HG03460 (cell line): ENCODE data around the gene SHROOM3.
"Not testable (repeated sequence)": the region's sequence is repeated elsewhere in the genome, so short reads cannot be mapped to it uniquely, and the experiment has no call there.

Experiments used
- ATAC-seq: cut with Tn5 transposase; IDR thresholded peaks from one replicate; pipeline ENCODE4 v1.9.1; 2021; ENCODE audit not compliant: unreplicated experiment

SHROOM3 gene

GRCh38 chr4:76588274-76588673, 153.2 kb downstream of the SHROOM3 start:
- no peak for ATAC-seq

- ATAC-seq: no peak
Measured at GRCh38 chr4:76589402-76589801, 154.4 kb downstream of the SHROOM3 start.

GRCh38 chr4:76589872-76590797, 155.1 kb downstream of the SHROOM3 start:
- no peak for ATAC-seq

- no peak for ATAC-seq
Measured at GRCh38 chr4:76590798-76591281, 155.8 kb downstream of the SHROOM3 start.

- no peak for ATAC-seq
Measured at GRCh38 chr4:76591992-76592391, 157.0 kb downstream of the SHROOM3 start.

GRCh38 chr4:76592460-76592859, 157.4 kb downstream of the SHROOM3 start:
- no peak for ATAC-seq

- ATAC-seq: no peak
Measured at GRCh38 chr4:76594173-76594572, 159.1 kb downstream of the SHROOM3 start.

- no peak for ATAC-seq
Measured at GRCh38 chr4:76595435-76595834, 160.4 kb downstream of the SHROOM3 start.

GRCh38 chr4:76596713-76597112, 161.7 kb downstream of the SHROOM3 start:
- no peak for ATAC-seq

GRCh38 chr4:76597423-76597979, 162.5 kb downstream of the SHROOM3 start:
- ATAC-seq: no peak

GRCh38 chr4:76600447-76600846, 165.4 kb downstream of the SHROOM3 start:
- ATAC-seq: no peak

GRCh38 chr4:76601791-76602190, 166.8 kb downstream of the SHROOM3 start:
- ATAC-seq: no peak

GRCh38 chr4:76605099-76605563, 170.1 kb downstream of the SHROOM3 start:
- no peak for ATAC-seq

- ATAC-seq: no peak
Measured at GRCh38 chr4:76606645-76607265, 171.7 kb downstream of the SHROOM3 start.

GRCh38 chr4:76607266-76607799, 172.3 kb downstream of the SHROOM3 start:
- ATAC-seq: peak; percentile 94

- ATAC-seq: no peak
Measured at GRCh38 chr4:76607846-76608245, 172.8 kb downstream of the SHROOM3 start.

GRCh38 chr4:76608549-76608948, 173.5 kb downstream of the SHROOM3 start:
- ATAC-seq: not testable (repeated sequence)

- no peak for ATAC-seq
Measured at GRCh38 chr4:76610751-76611547, 175.9 kb downstream of the SHROOM3 start.

GRCh38 chr4:76611616-76612207, 176.7 kb downstream of the SHROOM3 start:
- no peak for ATAC-seq

GRCh38 chr4:76614589-76614988, 179.6 kb downstream of the SHROOM3 start:
- ATAC-seq: no peak
